Activated CD8-positive, alpha-beta memory T cell treated with anti-CD3 and anti-CD28 coated beads, Interleukin-2, amount 50 U/mL, for 1 hour (primary cell): Measurements from ENCODE around the gene RGS12.

Experiments used
- DNase-seq: peaks from one replicate; pipeline ENCODE4 v3.0.0-alpha.2; 2020; ENCODE audit errors: extremely low read depth

Gene RGS12

GRCh38 chr4:3253808-3254207 lies 39.0 kb upstream of the RGS12 start:
- DNase-seq: no peak

- DNase-seq: no peak
Observed at GRCh38 chr4:3254302-3255131, 38.3 kb upstream of the RGS12 start.

- no peak for DNase-seq
Observed at GRCh38 chr4:3255611-3256186, 37.1 kb upstream of the RGS12 start.

- no peak for DNase-seq
Observed at GRCh38 chr4:3256230-3257102, 36.4 kb upstream of the RGS12 start.

- DNase-seq: no peak
Observed at GRCh38 chr4:3257103-3257555, 35.7 kb upstream of the RGS12 start.

GRCh38 chr4:3257556-3258482 lies 35.0 kb upstream of the RGS12 start:
- DNase-seq: no peak

GRCh38 chr4:3261411-3262207 lies 31.2 kb upstream of the RGS12 start:
- DNase-seq: no peak

- no peak for DNase-seq
Observed at GRCh38 chr4:3262208-3263052, 30.4 kb upstream of the RGS12 start.

- DNase-seq: no peak
Observed at GRCh38 chr4:3263053-3263875, 29.6 kb upstream of the RGS12 start.

GRCh38 chr4:3263876-3264193 lies 29.0 kb upstream of the RGS12 start:
- DNase-seq: no peak

- DNase-seq: no peak
Observed at GRCh38 chr4:3266076-3266475, 26.7 kb upstream of the RGS12 start.

GRCh38 chr4:3267576-3268394 lies 25.0 kb upstream of the RGS12 start:
- no peak for DNase-seq

GRCh38 chr4:3268395-3269104 lies 24.3 kb upstream of the RGS12 start:
- DNase-seq: no peak

GRCh38 chr4:3269105-3269927 lies 23.5 kb upstream of the RGS12 start:
- no peak for DNase-seq

GRCh38 chr4:3269991-3270611 lies 22.7 kb upstream of the RGS12 start:
- DNase-seq: no peak

- no peak for DNase-seq
Observed at GRCh38 chr4:3271131-3271530, 21.7 kb upstream of the RGS12 start.
